RWPE2 (cell line): ENCODE data around the gene LRBA.
"Not testable (repeated sequence)": the region's sequence is repeated elsewhere in the genome, so short reads cannot be mapped to it uniquely, and the experiment has no call there.

Source experiments
- ATAC-seq: fragments of 200-7000 bp; cut with Tn5 transposase; 3 replicates; pipeline ENCODE4 v1.9.1; 2021; ENCODE audit warnings: low read depth
- DNase-seq: peaks from one replicate; pipeline ENCODE4 v3.0.0-alpha.2; 2020; ENCODE audit warnings: low spot score
- H3K27ac ChIP-seq: fragments of 450-650 bp; 2 replicates; pipeline ENCODE4 v1.5.1; 2017; ENCODE audit warnings: mild to moderate bottlenecking; ENCODE audit not compliant: poor library complexity, severe bottlenecking
- H3K27me3 ChIP-seq: fragments of 250-450 bp; sonication (Bioruptor Pico); 2 replicates; pipeline ENCODE4 v1.5.1; 2021; ENCODE audit warnings: mild to moderate bottlenecking, moderate library complexity; ENCODE audit not compliant: insufficient read depth, poor library complexity, severe bottlenecking
- H3K36me3 ChIP-seq: fragments of 250-450 bp; sonication (Bioruptor Pico); 2 replicates; pipeline ENCODE4 v1.5.1; 2020; ENCODE audit warnings: low read depth, mild to moderate bottlenecking, moderate library complexity
- H3K4me1 ChIP-seq: fragments of 250-450 bp; sonication (Bioruptor Pico); 2 replicates; pipeline ENCODE4 v1.5.1; 2021; ENCODE audit warnings: mild to moderate bottlenecking, moderate library complexity; ENCODE audit not compliant: insufficient read depth, poor library complexity, severe bottlenecking
- H3K4me3 ChIP-seq: fragments of 250-450 bp; sonication (Bioruptor Pico); 2 replicates; pipeline ENCODE4 v1.5.1; 2021; ENCODE audit warnings: mild to moderate bottlenecking, moderate library complexity; ENCODE audit not compliant: severe bottlenecking
- H3K9me3 ChIP-seq: fragments of 250-450 bp; sonication (Bioruptor Pico); 2 replicates; pipeline ENCODE4 v1.5.1; 2021; ENCODE audit warnings: mild to moderate bottlenecking, moderate library complexity; ENCODE audit not compliant: severe bottlenecking
- CTCF ChIP-seq: fragments of 450-650 bp; IDR thresholded peaks from one replicate; pipeline ENCODE4 v1.5.1; 2017; ENCODE audit warnings: mild to moderate bottlenecking, moderate library complexity; ENCODE audit not compliant: poor library complexity, severe bottlenecking

The LRBA gene

GRCh38 chr4:150569384-150569987 is 445.6 kb downstream of the LRBA start:
- Histone ChIP-seq H3K27me3 (no peaks in the 10 kb centered on the region), H3K4me1 (peaks cover 5% of the 10 kb centered on the region), H3K36me3 (no peaks in the 10 kb centered on the region; the same call in 1 of the 2 replicates), H3K9me3 (no peaks in the 10 kb centered on the region), H3K4me3 (no peak overlapping the region), H3K27ac (no peak overlapping the region)
- no peak for DNase-seq
- TF ChIP-seq CTCF = no peak
- no peak for ATAC-seq

GRCh38 chr4:150567070-150567469 is 448.0 kb downstream of the LRBA start:
- Histone ChIP-seq H3K4me3 (no peak overlapping the region), H3K36me3 (no peaks in the 10 kb centered on the region; the same call in 1 of the 2 replicates), H3K27me3 (no peaks in the 10 kb centered on the region), H3K27ac (no peak overlapping the region), H3K4me1 (no peaks in the 10 kb centered on the region), H3K9me3 (no peaks in the 10 kb centered on the region)
- ATAC-seq = no peak
- TF ChIP-seq CTCF = no peak
- no peak for DNase-seq

GRCh38 chr4:150564967-150565366 is 450.1 kb downstream of the LRBA start:
- not testable (repeated sequence) for DNase-seq, H3K4me1 ChIP-seq, H3K36me3 ChIP-seq, ATAC-seq, H3K4me3 ChIP-seq, H3K9me3 ChIP-seq, H3K27me3 ChIP-seq, H3K27ac ChIP-seq

GRCh38 chr4:150562751-150563150 is 452.3 kb downstream of the LRBA start:
- H3K27me3 ChIP-seq = no peaks in the 10 kb centered on the region
- no peaks in the 10 kb centered on the region for H3K4me1 ChIP-seq
- H3K27ac ChIP-seq = no peak overlapping the region
- ATAC-seq (no peak), DNase-seq (no peak)
- H3K36me3 ChIP-seq = no peaks in the 10 kb centered on the region
- TF ChIP-seq CTCF = no peak
- no peaks in the 10 kb centered on the region for H3K9me3 ChIP-seq
- no peak overlapping the region for H3K4me3 ChIP-seq

GRCh38 chr4:150562250-150562649 is 452.8 kb downstream of the LRBA start:
- no peak overlapping the region for H3K27ac ChIP-seq
- H3K27me3 ChIP-seq = no peaks in the 10 kb centered on the region

More at GRCh38 chr4:150562250-150562649, 452.8 kb downstream of the LRBA start:
- no peaks in the 10 kb centered on the region for H3K9me3 ChIP-seq
- no peaks in the 10 kb centered on the region for H3K4me1 ChIP-seq
- ATAC-seq (no peak), DNase-seq (no peak)
- no peak overlapping the region for H3K4me3 ChIP-seq
- H3K36me3 ChIP-seq = no peaks in the 10 kb centered on the region
- no peak for TF ChIP-seq CTCF
